Stimulated activated naive CD8-positive, alpha-beta T cell treated with anti-CD3 and anti-CD28 coated beads, Interleukin-15, Interleukin-2, amounts not matched to agents 100 ng/mL and 50 ng/mL, for 24 hours (primary cell): Measurements from ENCODE around the gene RUFY3.
"Not testable (repeated sequence)": the region's sequence is repeated elsewhere in the genome, so short reads cannot be mapped to it uniquely, and the experiment has no call there.

Experiments
- H3K27ac Mint-ChIP-seq: one replicate; pipeline ENCODE4 v1.8.0; 2021; ENCODE audit warnings: mild to moderate bottlenecking, mixed read lengths
- H3K27me3 Mint-ChIP-seq: one replicate; pipeline ENCODE4 v1.8.0; 2021; ENCODE audit warnings: mixed read lengths
- H3K36me3 Mint-ChIP-seq: one replicate; pipeline ENCODE4 v1.8.0; 2021; ENCODE audit warnings: low read depth, mixed read lengths
- H3K4me1 Mint-ChIP-seq: one replicate; pipeline ENCODE4 v1.8.0; 2021; ENCODE audit warnings: low read depth, mixed read lengths
- H3K4me3 Mint-ChIP-seq: one replicate; pipeline ENCODE4 v1.8.0; 2021; ENCODE audit warnings: mild to moderate bottlenecking, mixed read lengths
- H3K9me3 Mint-ChIP-seq: one replicate; pipeline ENCODE4 v1.8.0; 2021; ENCODE audit warnings: mixed read lengths

The RUFY3 gene

GRCh38 chr4:70765368-70765767 lies 43.6 kb downstream of the RUFY3 start:
- Mint-ChIP-seq H3K4me3 (no peak overlapping the region), H3K27ac (no peak overlapping the region), H3K27me3 (no peaks in the 10 kb centered on the region), H3K36me3 (peaks cover 32% of the 10 kb centered on the region), H3K4me1 (no peaks in the 10 kb centered on the region), H3K9me3 (no peaks in the 10 kb centered on the region)

GRCh38 chr4:70768301-70768948 lies 46.7 kb downstream of the RUFY3 start:
- no peaks in the 10 kb centered on the region for H3K27me3 Mint-ChIP-seq
- H3K27ac Mint-ChIP-seq, result no peak overlapping the region
- peaks cover 32% of the 10 kb centered on the region for H3K36me3 Mint-ChIP-seq
- H3K9me3 Mint-ChIP-seq, result no peaks in the 10 kb centered on the region
- no peaks in the 10 kb centered on the region for H3K4me1 Mint-ChIP-seq
- no peak overlapping the region for H3K4me3 Mint-ChIP-seq

DNA sequence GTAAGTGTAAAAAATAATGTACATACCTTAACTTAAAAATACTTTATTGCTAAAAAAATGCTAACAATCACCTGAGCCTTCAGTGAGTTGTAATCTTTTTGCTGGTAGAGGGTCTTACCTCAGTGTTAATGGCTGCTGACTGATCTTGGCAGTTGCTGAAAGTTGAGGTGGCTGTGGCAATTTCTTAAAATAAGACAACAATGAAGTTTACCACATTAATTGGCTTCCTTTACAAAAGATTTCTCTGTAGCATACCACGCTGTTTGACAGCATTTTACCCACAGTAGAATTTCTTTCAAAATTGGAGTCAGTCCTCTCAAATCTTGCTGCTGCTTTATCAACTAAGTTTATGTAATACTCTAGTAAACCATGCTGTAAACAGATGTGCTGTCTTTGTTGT lies 47.6 kb downstream of the RUFY3 start:
- H3K27ac Mint-ChIP-seq, H3K9me3 Mint-ChIP-seq, H3K4me3 Mint-ChIP-seq, H3K27me3 Mint-ChIP-seq, H3K4me1 Mint-ChIP-seq: not testable (repeated sequence)
- H3K36me3 Mint-ChIP-seq, result peaks cover 23% of the 10 kb centered on the region

GRCh38 chr4:70772929-70773555 lies 51.3 kb downstream of the RUFY3 start:
- no peak overlapping the region for H3K4me3 Mint-ChIP-seq
- H3K27ac Mint-ChIP-seq, result no peak overlapping the region

DNA sequence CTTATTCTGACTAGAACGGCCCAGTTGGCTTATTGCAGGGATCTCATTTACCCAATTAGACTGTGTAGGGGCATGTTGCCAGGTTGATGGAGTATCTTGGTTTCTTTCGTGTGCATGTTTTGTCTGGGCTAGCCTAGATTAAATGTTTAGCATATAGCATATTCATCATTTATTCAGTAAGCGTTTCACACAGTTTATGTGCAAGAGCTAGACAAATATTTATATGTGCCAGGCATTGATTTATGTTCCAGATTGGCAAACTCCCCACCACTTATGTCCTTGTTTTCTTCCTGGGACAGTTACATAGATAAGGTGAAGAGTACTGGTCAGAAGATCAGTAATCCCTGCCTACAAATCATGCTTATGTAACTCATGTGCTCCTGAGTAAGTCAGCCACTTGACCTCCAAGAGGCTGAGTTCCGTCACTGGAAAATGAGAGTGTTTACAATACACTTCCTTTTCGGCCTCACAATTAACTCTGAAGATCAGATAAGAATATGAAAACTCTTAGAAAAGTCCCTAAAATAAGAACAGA lies 57.2 kb downstream of the RUFY3 start:
- Mint-ChIP-seq H3K27ac (no peak overlapping the region), H3K4me3 (no peak overlapping the region), H3K4me1 (no peaks in the 10 kb centered on the region), H3K9me3 (no peaks in the 10 kb centered on the region), H3K27me3 (no peaks in the 10 kb centered on the region), H3K36me3 (peaks cover 10% of the 10 kb centered on the region)

More at GRCh38 chr4:70772929-70773555, 51.3 kb downstream of the RUFY3 start:
- no peaks in the 10 kb centered on the region for H3K27me3 Mint-ChIP-seq
- no peaks in the 10 kb centered on the region for H3K4me1 Mint-ChIP-seq
- peaks cover 9% of the 10 kb centered on the region for H3K36me3 Mint-ChIP-seq
- no peaks in the 10 kb centered on the region for H3K9me3 Mint-ChIP-seq

- Mint-ChIP-seq H3K4me3 (no peak overlapping the region), H3K27me3 (no peaks in the 10 kb centered on the region), H3K4me1 (no peaks in the 10 kb centered on the region), H3K27ac (no peak overlapping the region), H3K36me3 (peaks cover 13% of the 10 kb centered on the region), H3K9me3 (no peaks in the 10 kb centered on the region)
Measured at GRCh38 chr4:70783096-70783495, 61.3 kb downstream of the RUFY3 start.

DNA sequence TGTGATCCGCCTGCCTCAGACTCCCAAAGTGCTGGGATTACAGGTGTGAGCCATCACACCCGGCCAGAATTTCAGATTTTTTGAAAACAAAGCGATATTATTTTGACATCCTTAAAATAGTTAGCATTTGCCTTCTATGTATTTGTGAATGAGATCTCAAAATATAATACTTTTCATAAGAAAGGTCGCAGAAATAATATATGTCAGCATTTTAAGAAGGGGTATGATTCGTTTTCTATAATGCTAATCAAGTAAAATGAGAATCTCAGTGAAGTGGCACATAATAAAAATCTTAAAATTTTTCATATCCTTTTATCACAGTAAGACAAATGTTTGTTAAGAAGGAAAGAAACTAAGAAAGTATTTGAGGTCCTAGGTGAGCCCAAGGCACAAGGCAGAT lies 65.7 kb downstream of the RUFY3 start:
- no peaks in the 10 kb centered on the region for H3K27me3 Mint-ChIP-seq

DNA sequence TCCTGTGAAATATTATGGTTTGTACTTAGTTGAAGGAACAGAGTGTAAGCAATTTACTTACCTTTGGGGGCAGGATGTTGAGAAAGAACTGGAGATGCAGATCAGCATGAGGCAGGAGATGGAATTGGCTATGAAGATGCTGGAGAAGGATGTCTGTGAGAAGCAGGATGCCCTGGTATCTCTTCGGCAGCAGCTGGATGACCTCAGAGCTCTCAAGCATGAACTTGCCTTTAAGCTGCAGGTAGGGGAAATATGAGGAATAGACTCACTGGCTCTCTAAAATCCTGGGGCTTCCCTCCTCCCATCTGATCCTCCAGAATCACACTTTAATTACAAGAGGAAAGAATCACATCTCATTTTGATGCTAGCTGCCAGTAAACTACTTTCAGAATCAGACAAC lies 67.0 kb downstream of the RUFY3 start:
- H3K27ac Mint-ChIP-seq, result no peak overlapping the region

More for the DNA sequence above, 65.7 kb downstream of the RUFY3 start:
- no peak overlapping the region for H3K27ac Mint-ChIP-seq
- no peaks in the 10 kb centered on the region for H3K9me3 Mint-ChIP-seq
- H3K4me1 Mint-ChIP-seq, result no peaks in the 10 kb centered on the region
- H3K4me3 Mint-ChIP-seq, result no peak overlapping the region
- peaks cover 22% of the 10 kb centered on the region for H3K36me3 Mint-ChIP-seq

GRCh38 chr4:70793626-70794025 lies 71.9 kb downstream of the RUFY3 start:
- H3K4me1 Mint-ChIP-seq, result no peaks in the 10 kb centered on the region
- H3K4me3 Mint-ChIP-seq, result no peak overlapping the region
- no peaks in the 10 kb centered on the region for H3K27me3 Mint-ChIP-seq
- peaks cover 29% of the 10 kb centered on the region for H3K36me3 Mint-ChIP-seq
- H3K9me3 Mint-ChIP-seq, result no peaks in the 10 kb centered on the region
- no peak overlapping the region for H3K27ac Mint-ChIP-seq

More for the DNA sequence above, 67.0 kb downstream of the RUFY3 start:
- peaks cover 27% of the 10 kb centered on the region for H3K36me3 Mint-ChIP-seq
- H3K27me3 Mint-ChIP-seq, result no peaks in the 10 kb centered on the region
- no peak overlapping the region for H3K4me3 Mint-ChIP-seq
- no peaks in the 10 kb centered on the region for H3K9me3 Mint-ChIP-seq
- no peaks in the 10 kb centered on the region for H3K4me1 Mint-ChIP-seq

DNA sequence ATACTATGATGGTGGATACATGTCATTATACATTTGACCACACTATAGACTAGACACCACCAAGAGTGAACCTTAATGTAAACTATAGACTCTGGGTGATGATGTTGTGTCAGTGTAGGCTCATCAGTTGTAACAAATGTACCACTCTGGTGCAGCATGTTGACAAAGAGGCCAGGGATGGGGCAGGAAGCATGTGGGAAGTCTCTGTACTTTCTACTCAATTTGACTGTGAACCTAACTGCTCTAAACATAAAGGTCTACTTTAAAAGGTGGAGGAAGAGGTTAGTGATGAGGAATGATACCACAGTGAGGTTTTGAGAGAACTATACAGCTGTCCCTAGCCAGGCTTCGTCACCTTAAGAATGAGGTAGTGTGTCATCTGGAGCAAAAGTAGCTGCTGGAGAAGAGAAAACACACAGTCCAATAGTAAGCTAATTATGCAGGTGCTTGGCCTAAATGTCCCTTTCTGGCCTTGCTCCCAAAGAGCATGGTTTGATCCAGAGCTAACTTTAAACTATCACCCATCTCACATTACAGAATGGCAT lies 79.6 kb downstream of the RUFY3 start:
- Mint-ChIP-seq H3K27ac (no peak overlapping the region), H3K4me3 (no peak overlapping the region), H3K36me3 (peaks cover 6% of the 10 kb centered on the region), H3K4me1 (peaks cover 21% of the 10 kb centered on the region), H3K27me3 (no peaks in the 10 kb centered on the region), H3K9me3 (no peaks in the 10 kb centered on the region)

GRCh38 chr4:70802928-70803580 lies 81.3 kb downstream of the RUFY3 start:
- Mint-ChIP-seq H3K36me3 (no peaks in the 10 kb centered on the region), H3K27me3 (no peaks in the 10 kb centered on the region), H3K4me1 (peaks cover 21% of the 10 kb centered on the region), H3K27ac (no peak overlapping the region), H3K9me3 (no peaks in the 10 kb centered on the region), H3K4me3 (no peak overlapping the region)

DNA sequence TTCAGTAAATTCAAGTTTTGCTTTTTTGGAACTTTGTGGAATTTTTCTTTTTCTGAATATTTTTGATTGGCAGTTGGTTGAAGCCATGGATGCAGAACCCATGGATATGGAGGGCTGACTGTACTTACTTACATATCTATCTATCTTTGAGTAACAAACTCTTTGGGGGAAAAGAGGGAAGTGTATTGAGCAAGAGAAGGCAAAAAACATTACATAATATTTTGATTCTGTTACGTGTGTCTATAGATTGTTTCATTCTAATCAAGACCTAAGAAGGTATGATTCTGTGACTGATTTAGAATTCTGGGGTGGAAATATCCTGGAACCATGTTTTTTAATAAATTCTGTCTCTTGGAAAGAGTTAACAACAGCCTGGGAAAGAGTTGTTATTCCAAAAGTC lies 86.4 kb downstream of the RUFY3 start:
- H3K27me3 Mint-ChIP-seq, result no peaks in the 10 kb centered on the region
- H3K4me3 Mint-ChIP-seq, result no peak overlapping the region
- peaks cover under 1% of the 10 kb centered on the region for H3K4me1 Mint-ChIP-seq
- no peaks in the 10 kb centered on the region for H3K36me3 Mint-ChIP-seq
- no peaks in the 10 kb centered on the region for H3K9me3 Mint-ChIP-seq
- no peak overlapping the region for H3K27ac Mint-ChIP-seq

- Mint-ChIP-seq H3K9me3 (no peaks in the 10 kb centered on the region), H3K27ac (no peak overlapping the region), H3K4me3 (no peak overlapping the region), H3K27me3 (no peaks in the 10 kb centered on the region), H3K4me1 (peaks cover 11% of the 10 kb centered on the region), H3K36me3 (peaks cover 23% of the 10 kb centered on the region)
Measured at GRCh38 chr4:70815370-70815769, 93.6 kb downstream of the RUFY3 start.

DNA sequence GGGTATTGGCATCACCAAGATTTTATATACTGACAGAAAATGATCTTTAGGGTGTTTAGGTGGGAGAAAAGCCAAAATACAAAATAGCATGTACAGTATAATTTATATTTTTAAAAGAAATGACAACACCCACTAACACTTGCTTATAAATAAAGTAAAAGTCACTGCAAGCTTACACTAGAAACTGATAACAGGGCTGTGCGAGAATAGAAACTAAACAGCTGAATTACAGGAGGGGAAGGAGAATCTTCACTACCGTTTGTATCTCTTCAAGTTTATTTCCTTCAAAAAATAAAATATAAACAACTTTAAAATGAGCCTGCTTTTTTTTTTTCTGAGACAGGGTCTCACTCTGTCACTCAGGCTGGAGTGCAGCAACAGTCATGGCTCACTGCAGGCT lies 95.1 kb downstream of the RUFY3 start:
- Mint-ChIP-seq H3K27ac (no peak overlapping the region), H3K27me3 (no peaks in the 10 kb centered on the region), H3K9me3 (no peaks in the 10 kb centered on the region), H3K4me1 (peaks cover 11% of the 10 kb centered on the region), H3K4me3 (no peak overlapping the region), H3K36me3 (peaks cover 32% of the 10 kb centered on the region)

- Mint-ChIP-seq H3K27me3 (no peaks in the 10 kb centered on the region), H3K9me3 (no peaks in the 10 kb centered on the region), H3K27ac (peak overlapping the region; percentile 24), H3K4me3 (no peak overlapping the region), H3K4me1 (peaks cover 11% of the 10 kb centered on the region), H3K36me3 (peaks cover 42% of the 10 kb centered on the region)
Measured at GRCh38 chr4:70818173-70818855, 96.5 kb downstream of the RUFY3 start.
